AML-193 (cell line): ENCODE measurements around the gene CD52.

ENCODE experiments used
- DNase-seq, 2 experiments: peaks; one replicate each; lab custom pipeline; 2025; lab: John Stamatoyannopoulos, UW

Gene CD52

GRCh38 chr1:26317612-26318337 is at the start of gene CD52:
Gene CD52 (plus strand): TSS chr1:26317958. CDS start chr1:26318018, 60 bp downstream.
- DNase-seq = no peak

GRCh38 chr1:26268290-26269197 is 49.2 kb upstream of the CD52 start:
- DNase-seq = no peak

GRCh38 chr1:26269198-26269550 is 48.6 kb upstream of the CD52 start:
- DNase-seq = no peak

- DNase-seq = peak; percentile 38 to 42
Measured at GRCh38 chr1:26274801-26275425, 42.8 kb upstream of the CD52 start.

- DNase-seq = peak; percentile 68 to 69
Measured at GRCh38 chr1:26275580-26276431, 42.0 kb upstream of the CD52 start.

GRCh38 chr1:26276432-26276838 is 41.3 kb upstream of the CD52 start:
- DNase-seq = peak; percentile 38 to 44

GRCh38 chr1:26277261-26277661 is 40.5 kb upstream of the CD52 start:
- no peak for DNase-seq

- no peak for DNase-seq
Measured at GRCh38 chr1:26277719-26278118, 40.0 kb upstream of the CD52 start.

- no peak for DNase-seq
Measured at GRCh38 chr1:26278303-26278702, 39.5 kb upstream of the CD52 start.

- peak; percentile 56 to 76 for DNase-seq
Measured at GRCh38 chr1:26278724-26279455, 38.9 kb upstream of the CD52 start.

GRCh38 chr1:26279456-26280332 is 38.1 kb upstream of the CD52 start, which contains the start of gene SH3BGRL3:
Gene SH3BGRL3 (plus strand): TSS chr1:26280086. CDS start chr1:26280156, 70 bp downstream.
- peak; percentile 76 to 79 for DNase-seq

- no peak for DNase-seq
Measured at GRCh38 chr1:26280333-26281042, 37.3 kb upstream of the CD52 start.

- no peak for DNase-seq
Measured at GRCh38 chr1:26281091-26281958, 36.4 kb upstream of the CD52 start.

- no peak for DNase-seq
Measured at GRCh38 chr1:26281971-26282370, 35.8 kb upstream of the CD52 start.

- no peak for DNase-seq
Measured at GRCh38 chr1:26282401-26282918, 35.3 kb upstream of the CD52 start.

- no peak for DNase-seq
Measured at GRCh38 chr1:26283279-26283853, 34.4 kb upstream of the CD52 start.

- no peak for DNase-seq
Measured at GRCh38 chr1:26283871-26284596, 33.7 kb upstream of the CD52 start.
